NCI-H526 treated with DMSO at 0.1 percent for 48 hours (cell line): ENCODE data around the gene PYGB.
"Not testable (repeated sequence)": the region's sequence is repeated elsewhere in the genome, so short reads cannot be mapped to it uniquely, and the experiment has no call there.

Experiments
- DNase-seq: peaks from one replicate; lab custom pipeline; 2025; lab: John Stamatoyannopoulos, UW

Gene PYGB

DNA sequence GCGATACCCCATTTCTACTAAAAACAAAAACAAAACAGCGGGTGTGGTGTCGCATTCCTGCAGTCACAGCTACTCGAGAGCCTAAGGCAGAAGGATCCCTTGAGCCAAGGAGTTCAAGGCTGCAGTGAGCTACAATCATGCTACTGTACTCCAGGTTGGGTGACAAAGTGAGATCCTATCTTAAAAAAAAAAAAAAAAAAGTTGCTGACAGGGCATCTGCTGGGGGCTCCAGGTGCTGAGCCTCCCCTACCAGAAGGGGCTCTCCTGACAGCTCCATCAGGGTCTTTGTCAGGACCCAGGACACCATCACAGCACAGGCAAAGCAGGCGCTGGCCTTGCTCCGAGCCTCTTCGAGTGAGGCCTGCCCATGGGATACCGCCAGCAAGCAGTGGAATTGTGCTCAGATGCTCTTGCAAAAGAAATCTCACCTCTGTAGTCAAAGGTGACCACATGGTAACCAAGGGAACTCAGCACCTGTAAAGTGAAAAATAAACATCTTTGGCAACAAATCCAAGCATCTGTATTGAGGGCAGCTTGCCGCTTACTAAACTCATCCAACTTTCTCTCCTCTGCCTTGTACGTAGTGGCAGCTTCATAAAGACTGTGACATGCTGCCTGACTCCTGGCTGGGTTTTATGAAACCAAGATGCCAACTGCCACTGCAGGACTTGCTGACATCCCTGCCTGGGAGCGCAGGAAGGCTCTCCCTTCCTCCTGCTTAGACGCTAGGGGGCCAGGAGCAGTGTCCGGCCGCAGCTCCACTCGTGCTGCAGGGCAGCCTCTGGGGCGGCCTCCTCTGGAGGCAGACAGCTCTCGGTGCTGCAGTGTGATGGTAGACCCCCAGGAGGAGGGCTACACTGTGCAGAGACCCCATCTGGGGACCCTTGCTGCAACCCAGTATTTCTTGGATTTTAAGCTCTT lies 66.9 kb downstream of the PYGB start:
- no peak for DNase-seq

DNA sequence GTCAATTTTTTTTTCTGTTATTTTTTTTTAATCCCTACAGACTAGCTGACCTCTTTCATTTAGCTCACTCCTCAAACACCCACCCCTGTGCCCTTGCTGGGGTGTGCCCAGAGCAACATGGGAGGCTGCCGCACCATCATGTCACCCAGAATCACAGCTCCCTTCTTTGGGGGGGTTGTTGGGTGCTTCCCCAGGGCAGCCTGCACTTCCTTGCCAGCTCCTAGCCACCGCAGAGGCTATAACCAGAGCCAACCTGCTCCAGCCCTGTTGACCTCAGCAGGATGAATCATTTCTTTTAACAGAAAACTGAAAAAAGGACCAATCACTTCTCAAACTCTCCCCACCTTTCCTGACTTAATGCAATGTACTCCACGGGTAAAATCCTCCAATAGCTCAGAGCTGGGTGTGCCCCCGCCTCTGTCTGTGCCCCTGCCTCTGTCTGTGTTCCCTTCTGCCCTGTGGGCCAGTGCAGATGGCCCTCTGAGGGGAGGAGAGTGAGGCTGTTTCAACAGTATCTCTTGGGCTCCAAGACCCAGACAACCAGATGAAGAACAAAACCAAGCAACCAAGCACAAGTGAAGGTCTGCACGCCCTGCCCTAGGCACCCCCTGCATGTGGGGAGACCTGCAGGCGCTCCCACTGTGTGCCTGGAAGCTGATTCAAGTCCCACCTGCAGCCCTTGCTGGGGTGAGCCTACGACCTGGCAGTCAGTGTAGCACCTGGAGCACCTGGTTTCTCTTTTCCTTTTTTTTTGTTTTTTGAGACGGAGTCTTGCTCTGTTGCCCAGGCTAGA lies 67.7 kb downstream of the PYGB start:
- no peak for DNase-seq

DNA sequence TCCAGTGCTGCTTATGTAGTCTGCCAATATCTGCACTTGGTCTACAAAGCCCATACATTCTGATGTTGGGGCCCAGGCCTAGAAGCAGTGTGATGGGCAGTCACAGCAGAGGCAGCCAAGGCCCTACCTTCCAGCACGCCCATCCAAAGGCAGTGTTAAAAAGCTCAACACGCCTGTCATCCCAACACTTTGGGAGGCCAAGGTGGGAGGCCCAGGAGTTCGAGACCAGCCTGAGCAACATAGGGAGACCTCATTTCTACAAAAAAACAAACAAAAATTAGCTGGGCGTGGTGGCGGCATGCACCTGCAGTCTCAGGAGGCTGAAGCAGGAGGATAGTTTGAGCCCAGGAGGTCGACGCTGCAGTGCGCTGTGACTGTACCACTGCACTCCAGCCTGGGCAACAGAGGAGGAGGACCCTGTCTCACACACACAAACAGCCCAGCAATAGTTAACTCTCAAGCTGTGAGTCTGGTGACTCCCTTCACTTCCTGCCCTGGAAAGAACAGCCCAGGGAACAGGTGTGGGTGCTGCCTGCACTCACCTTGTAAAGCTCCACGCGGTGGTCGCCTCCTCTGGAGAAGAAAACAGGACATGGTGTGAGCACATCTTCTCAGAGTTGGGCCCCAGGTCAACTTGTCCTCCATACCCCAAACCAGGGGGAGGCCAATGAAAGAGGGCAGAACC lies 68.8 kb downstream of the PYGB start:
- no peak for DNase-seq

DNA sequence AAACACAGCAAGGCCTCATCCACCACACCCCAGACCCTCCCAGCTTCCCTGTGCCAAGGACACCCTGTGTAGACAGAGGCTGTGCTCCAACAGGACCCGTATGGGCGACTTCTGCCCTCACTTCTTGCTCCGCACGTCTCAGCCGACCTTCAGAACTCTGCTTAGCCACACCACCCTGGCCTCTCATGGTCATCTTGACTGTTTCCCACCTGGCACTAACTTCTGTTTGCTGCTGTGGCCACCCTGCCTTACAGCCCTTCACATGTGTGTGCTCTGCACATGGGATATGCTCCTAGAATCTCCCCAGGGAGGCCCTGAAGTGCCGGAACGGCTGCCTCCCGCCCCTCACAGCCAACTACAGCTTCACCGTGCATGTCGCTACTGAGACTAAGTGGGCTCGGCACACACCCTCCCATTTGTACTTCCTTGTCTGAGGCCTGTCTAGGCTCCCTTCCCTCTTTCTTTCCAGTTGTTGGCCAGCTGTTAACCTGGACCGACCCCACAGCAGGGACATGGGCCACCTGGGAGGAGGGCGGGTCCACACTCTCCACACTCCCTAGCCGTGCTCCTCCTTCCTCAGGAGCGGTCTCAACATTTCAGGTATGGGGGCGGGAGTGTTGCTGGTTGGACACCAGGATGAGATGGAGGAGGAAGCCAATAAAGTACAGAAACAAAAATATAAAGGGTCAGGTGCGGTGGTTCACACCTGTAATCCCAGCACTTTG lies 69.6 kb downstream of the PYGB start:
- DNase-seq, result no peak

DNA sequence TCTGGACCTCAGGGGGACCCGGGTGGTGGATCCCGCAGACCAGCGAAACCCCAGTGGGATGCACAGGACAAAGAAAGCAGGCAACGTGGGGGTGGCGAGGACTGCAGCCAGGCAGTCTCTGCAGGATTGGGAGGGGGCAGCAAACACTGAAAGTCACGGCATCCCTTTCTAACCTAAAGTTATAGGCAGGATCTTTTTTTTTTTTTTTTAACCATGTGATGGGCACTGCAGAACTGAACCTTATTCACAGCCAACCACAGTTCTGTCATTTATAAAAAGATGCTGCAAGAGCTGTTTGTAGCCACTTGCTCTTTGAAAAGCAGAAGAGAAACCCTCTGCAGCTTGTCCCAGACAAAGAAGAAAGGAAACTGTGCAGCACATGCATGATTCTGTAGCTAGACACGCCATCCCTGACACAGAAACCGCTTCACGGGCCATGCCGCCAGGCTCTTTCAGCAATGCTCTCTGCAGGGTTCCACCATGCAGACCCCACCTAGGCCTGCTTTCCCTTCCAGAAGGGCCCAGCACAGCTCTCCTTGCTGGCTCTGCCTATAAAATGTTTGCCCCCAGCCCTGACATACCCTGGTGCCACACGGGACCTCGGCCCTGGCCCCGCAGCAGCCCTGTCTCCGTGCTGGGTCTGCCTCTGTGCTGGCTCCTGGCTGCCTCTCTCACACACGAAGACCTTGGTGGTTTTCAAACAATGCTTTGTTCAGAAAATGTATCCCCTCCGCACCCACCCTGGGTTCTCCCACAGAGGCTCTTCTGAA lies 70.8 kb downstream of the PYGB start:
- no peak for DNase-seq

DNA sequence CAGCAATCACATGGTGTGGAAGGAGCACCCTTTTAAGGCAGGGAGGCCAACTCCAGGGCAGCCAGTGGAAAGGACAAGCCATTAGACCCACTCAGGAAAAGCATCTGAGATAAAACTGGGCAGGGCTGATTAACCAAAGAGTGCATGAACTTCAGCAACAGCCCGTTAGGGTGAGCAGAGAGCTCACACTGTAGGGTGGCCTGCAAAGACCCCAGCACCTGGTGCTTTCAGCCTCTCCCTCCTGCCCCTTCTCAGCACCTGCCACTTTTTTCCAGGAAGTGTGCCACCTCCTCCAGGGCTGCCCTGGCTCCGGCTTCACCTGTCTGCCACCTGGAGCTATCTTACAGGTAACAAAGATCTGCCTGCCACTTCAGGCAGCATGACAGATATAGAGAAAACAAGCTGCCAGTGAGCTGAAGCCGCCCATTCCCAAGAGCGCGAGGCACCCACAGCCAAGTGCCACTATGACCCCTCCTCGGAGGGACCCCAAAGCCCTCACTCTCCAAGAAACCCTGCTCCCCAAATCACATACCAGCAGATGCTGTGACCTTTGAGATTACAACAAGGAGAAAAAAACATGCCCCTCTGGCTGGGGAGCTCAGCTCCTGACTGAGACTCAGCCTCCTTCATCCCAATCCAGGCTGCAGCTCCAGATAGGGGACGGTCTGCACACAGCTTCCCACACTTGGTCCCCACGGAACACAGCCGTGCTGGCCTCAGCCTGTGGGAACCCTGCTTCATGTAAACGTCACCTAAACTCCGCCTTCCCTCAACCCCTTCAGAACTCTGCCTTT lies 71.6 kb downstream of the PYGB start:
- DNase-seq, result no peak

DNA sequence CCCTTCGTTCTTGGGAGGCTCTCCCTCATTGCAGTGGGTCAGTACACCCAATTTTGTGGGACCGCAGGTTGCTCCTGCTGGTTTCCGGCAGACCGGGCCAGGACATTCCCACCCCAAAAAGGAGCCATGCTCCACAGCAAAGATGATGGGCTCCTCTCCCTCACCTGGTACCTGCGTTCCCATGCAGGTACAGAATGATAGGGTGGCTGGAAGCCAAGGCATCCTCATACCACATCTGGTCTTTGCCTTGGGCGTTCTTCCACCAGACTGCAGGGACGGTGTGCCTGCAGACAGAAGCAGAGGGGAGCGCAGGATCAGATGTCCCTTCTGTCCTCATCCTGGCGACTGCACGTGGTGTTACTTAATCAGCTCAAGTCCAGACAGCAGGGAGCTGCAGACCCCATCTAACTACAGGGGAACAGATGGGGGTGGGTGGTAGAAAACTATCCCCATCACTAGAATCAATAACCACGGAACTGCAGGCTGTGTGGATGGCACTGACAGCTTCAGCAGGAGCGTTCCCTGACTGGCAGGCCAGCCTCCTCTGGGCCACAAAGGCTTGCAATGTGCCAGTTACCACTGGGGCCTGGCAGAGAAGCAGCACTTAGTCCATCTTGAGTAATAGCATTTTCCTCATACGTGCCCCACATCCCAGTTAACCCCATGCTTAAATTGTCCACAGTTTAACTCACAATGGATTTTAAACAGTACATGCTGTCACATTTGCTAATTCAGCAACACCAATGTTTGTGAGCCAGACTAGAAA lies 72.3 kb downstream of the PYGB start:
- no peak for DNase-seq

DNA sequence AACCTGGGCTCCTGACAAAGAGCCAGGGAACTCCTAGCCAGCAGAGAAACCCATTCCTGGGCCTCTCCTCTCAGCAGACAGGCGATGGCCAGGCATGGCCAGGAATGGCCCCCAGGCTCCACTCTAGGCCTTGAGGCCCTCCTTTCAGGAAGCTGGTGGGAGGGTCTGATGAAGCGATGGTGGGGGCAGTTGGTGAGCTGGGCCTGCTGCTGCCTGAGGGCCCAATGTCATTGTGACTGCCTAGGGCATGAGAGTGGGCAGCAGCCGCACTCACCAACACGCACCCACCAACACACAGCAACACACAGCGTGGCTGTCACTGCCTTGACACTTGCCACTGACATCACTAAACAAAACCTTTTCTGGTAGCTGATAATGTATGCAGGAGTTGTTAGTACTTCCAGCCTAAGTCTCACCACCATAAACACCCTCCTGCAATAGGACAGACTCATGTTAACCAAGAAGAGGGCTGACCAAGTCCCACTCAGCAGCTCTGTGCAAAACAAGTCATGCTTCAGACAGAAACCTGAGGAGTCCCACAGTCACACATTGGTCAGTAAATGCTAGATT lies 73.5 kb downstream of the PYGB start:
- DNase-seq, result no peak

DNA sequence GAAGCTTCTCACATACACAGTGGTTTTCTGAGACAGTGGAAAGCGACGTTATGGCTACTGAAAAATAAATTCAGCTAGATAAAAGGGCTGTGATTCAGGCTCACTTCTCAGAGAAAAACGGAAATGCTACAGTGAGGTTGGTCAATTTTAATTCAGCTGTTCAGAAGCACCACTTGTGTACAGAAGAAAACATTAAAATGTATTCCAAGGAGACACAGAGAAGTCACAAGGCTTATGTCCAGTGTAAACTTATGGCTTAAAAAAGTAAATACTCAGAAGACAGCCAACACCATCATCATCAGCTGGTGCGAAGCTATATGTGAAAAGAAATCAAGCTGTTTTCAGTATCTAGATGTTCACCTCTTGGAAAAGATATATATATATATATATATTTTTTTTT lies 74.1 kb downstream of the PYGB start:
- DNase-seq, result no peak

DNA sequence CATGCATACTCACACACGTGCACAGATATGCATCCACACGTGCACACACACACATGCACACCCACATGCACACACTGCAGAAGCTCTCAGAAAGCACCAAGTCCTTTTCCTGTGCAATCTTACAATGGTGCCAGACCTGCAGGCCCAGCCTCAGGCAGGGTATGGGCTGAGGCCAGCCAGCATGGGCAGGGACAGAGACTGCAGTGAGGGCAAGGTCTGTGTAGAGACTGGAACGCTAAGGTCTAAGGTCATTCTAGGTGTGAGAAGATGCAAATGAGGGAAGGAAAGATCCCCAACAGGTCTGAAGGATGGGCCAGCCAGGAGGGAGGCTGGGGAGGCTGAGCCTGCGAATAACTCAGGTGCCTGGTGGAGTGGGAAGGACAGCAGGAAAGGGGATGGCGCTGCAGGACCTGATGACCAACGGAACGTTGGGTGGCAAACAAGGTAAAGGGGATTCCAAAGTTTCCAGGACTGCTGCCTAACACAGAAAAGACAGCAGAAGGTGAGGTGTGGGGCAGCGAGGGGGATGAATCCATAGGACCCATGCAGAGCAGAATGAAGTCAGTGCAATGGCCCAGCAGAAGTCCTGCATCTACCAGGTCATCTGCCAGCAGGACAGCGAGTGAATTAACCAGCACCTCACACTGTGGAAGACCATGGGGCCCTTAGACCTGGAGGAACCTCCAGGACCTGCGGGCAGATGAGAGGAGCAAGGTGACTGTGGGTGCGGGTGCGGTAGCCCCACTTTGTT lies 75.8 kb downstream of the PYGB start:
- no peak for DNase-seq

DNA sequence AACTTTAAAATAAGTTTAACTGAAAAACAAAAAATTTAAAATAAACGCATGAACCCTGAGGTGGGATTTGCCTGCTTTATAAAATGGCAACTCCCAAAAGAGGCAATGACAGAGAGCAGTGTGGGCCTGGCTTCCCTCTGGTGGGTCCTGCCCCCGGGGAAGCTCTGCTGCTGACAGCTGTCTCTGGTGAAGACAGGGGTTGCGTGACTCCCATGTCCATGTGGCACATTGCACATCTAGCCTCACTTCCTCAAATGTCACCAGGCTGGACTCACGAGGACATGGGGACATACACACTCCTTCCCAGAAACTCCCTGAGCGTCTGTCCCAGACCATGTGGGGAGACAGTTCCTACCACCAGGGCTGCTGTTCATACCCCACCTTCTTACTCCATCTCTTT lies 76.5 kb downstream of the PYGB start:
- DNase-seq, result no peak

DNA sequence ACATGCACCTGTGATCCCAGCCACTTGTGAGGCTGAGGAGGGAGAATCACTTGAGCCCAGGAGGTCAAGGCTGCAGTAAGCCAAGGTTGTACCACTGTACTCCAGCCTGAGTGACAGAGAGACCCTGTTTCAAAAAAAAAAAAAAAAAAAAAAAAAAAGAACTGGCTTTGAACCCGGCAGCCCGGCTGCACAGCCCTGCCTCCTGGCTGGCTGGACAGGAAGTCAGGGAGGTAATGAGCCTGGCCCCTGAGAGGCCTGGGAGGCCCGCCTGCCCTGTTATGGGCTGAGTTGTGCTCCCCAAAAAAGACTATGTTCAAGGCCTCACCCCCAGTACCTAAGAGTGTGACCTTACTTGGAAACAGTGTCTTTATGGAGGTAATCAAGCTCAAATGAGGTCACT lies 77.2 kb downstream of the PYGB start:
- no peak for DNase-seq

DNA sequence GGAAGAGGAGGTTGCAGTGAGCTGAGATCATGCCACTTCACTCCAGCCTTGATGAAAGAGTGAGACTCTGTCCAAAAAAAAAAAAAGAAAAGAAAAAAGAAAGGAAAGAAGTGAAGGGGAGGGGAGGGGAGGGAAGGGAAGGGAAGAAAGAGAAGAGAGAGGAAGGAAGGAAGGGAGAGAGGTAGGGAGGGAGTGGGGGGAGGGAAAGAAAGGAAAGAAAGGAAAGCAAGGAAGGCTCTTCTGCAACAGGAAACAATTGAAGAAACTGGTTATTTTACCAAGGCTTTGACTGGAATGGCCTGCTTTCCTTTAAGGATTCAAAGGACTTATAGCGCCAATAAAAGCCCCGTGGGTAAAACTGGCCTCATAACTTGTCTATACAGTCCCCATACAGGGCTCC lies 78.1 kb downstream of the PYGB start:
- no peak for DNase-seq

DNA sequence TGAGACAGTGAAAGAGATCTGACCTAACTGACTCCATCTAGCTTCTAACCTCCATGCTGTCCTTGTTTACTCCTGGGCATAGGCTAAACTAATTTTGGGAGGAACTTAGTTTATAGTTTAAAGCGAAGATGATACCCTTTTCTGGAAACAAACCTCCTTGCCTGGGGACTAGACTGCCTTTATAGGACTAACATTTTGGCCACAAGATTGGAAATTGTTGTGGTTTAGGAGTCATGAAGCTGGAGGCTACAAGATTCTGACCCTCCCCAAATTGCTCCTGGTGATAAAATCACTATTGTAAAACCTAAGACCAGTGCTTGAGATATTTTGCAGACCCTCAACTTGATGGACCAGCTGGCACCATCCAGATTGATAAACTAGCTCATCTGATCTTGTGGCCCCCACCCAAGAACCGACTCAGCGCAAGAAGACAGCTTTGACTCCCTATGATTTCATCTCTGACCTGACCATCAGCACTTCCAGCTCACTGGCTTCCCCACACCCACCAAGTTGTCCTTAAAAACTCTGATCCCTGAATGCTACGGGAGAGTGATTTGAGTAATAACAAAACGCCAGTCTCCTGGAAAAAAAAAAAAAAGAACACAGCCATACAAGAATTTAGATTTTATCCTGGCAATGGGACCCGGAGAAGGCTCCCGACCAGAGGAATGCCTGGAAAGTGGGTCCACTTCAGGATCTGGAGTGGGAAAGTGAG lies 79.8 kb downstream of the PYGB start:
- DNase-seq, result no peak

DNA sequence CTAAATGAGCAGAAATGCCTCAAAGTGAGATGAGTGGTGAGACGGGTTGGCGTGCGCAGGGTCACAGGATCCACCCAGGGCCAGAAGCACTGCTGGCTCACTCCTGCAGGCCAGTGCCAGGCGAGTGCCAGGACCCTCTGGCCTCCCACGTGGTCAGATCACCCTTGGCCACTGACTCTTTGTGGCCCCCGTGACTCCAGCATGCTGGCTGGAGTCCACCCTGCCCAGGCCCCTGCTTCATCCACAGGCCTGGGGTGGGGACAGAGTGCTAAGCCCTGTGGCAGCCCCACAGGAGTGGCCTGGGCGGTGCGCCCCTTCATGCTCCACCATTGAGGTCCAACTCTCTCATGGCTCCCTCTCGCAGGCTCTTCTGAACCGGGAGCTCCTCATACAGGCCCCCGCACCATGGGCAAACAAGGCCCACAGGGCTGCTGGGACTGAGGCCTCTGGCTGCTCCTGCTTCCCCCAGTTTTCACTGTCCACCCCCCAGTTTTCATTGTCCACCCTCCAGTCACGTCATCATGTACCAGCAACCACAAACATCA lies 81.1 kb downstream of the PYGB start:
- no peak for DNase-seq

DNA sequence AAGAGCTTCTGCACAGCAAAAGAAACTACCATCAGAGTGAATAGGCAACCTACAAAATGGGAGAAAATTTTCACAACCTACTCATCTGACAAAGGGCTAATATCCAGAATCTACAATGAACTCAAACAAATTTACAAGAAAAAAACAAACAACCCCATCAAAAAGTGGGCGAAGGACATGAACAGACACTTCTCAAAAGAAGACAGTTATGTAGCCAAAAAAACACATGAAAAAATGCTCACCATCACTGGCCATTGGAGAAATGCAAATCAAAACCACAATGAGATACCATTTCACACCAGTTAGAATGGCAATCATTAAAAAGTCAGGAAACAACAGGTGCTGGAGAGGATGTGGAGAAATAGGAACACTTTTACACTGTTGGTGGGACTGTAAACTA lies 87.1 kb downstream of the PYGB start:
- DNase-seq, result not testable (repeated sequence)

DNA sequence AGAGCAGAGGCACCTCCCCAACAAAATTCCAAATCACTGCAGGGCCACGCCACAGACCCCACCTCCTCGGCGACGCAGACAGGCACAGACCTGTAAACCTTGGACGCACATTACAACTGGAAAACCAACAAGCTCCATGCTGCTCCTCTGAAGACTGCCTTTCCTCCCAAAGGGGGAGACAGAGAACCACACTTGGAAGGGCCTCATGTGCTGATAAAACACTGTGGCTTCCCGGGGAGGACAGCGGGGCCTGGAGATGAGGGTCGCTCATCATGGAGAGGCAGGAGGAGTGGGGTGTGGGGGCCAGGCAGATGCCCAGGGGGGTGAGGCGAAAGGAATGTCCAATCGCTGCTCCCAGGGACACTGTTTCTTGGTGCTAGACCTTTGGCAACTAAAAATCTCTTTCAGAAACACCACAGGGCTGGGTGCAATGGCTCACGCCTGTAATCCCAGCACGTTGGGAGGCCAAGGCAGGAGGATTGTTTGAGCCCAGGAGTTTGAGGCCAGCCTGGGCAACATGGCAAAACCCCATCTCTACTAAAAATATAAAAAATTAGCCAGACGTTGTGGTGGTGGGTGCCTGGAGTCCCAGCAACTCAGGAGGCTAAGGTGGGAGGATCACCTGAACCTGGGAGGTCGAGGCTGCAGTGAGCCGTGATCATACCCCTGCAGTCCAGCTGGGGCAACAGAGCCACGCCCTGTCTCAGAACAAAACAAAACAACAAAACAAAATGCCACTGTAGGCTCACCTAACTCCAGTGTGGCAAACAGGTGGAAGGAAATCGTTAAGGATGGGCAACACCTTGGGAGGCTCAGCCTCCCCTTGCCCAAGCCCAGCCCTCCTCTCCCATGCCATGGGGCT lies 88.9 kb downstream of the PYGB start:
- DNase-seq, result no peak
